Hepatocyte (in vitro differentiated cells): ENCODE data around the gene SNRNP25.

Source experiments
- EZH2 ChIP-seq: fragments of 200-600 bp; sonication (generic); IDR thresholded peaks from 2 replicates; pipeline ENCODE4 v1.6.1; 2016; ENCODE audit warnings: antibody characterized with exemption, mild to moderate bottlenecking, borderline replicate concordance
- TF ChIP-seq, protein P1 (sequence below): fragments of 200-600 bp; sonication (generic); IDR thresholded peaks from 2 replicates; pipeline ENCODE4 v1.5.1; 2016; ENCODE audit warnings: antibody characterized with exemption, mild to moderate bottlenecking; ENCODE audit not compliant: poor library complexity

DNA sequence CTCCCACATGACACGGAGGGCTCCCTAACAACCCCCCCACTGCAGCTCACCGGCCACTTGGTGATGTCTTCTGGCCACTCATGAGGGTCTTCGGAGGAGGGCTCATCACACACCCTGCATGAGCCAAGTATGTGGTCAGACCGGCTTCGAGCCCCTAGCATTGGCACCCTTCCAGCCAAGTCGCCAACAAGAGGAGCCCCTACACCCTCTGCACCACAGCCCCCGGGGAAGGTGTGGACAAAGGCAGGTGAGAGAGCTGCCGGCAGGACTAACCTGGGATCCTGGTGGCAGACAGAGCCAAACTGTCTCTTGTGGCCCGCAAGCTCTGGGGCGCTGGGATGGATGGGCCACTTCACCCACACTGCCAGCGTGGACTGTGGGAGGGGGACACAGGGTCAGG is 6.5 kb downstream of the SNRNP25 start:
- TF ChIP-seq, protein P1, sequence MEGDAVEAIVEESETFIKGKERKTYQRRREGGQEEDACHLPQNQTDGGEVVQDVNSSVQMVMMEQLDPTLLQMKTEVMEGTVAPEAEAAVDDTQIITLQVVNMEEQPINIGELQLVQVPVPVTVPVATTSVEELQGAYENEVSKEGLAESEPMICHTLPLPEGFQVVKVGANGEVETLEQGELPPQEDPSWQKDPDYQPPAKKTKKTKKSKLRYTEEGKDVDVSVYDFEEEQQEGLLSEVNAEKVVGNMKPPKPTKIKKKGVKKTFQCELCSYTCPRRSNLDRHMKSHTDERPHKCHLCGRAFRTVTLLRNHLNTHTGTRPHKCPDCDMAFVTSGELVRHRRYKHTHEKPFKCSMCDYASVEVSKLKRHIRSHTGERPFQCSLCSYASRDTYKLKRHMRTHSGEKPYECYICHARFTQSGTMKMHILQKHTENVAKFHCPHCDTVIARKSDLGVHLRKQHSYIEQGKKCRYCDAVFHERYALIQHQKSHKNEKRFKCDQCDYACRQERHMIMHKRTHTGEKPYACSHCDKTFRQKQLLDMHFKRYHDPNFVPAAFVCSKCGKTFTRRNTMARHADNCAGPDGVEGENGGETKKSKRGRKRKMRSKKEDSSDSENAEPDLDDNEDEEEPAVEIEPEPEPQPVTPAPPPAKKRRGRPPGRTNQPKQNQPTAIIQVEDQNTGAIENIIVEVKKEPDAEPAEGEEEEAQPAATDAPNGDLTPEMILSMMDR = no peak
- no peak for TF ChIP-seq EZH2
